Skeletal muscle satellite cell (primary cell): ENCODE results near the gene RPH3AL.

ENCODE experiments used
- H3K27me3 ChIP-seq: 2 replicates; pipeline ENCODE4 v1.7.0; 2013; ENCODE audit warnings: low read length; ENCODE audit not compliant: control insufficient read depth, insufficient read depth
- H3K36me3 ChIP-seq: 2 replicates; pipeline ENCODE4 v1.7.0; 2013; ENCODE audit warnings: mild to moderate bottlenecking, control low read depth, low read length; ENCODE audit not compliant: insufficient read depth
- H3K4me1 ChIP-seq: 2 replicates; pipeline ENCODE4 v1.7.0; 2013; ENCODE audit warnings: low read length; ENCODE audit not compliant: control insufficient read depth, insufficient read depth
- H3K4me2 ChIP-seq: 2 replicates; pipeline ENCODE4 v1.7.0; 2013; ENCODE audit warnings: mild to moderate bottlenecking, low read length
- H3K4me3 ChIP-seq: 2 replicates; pipeline ENCODE4 v1.7.0; 2013; ENCODE audit warnings: low read length
- H3K9ac ChIP-seq: 2 replicates; pipeline ENCODE4 v1.7.0; 2013; ENCODE audit warnings: mild to moderate bottlenecking, low read depth, low read length, moderate library complexity
- H3K9me3 ChIP-seq: replicated peaks from 2 replicates; pipeline ENCODE4 v1.7.0; 2013; ENCODE audit warnings: mild to moderate bottlenecking, control low read depth, low read length

RPH3AL gene

GRCh38 chr17:165939-166338 lies 186.7 kb downstream of the RPH3AL start:
- Histone ChIP-seq H3K27me3 (peaks cover 15% of the 10 kb centered on the region), H3K4me3 (no peak overlapping the region), H3K9ac (no peak overlapping the region), H3K36me3 (no peaks in the 10 kb centered on the region), H3K4me1 (no peaks in the 10 kb centered on the region), H3K9me3 (no peaks in the 10 kb centered on the region), H3K4me2 (no peak overlapping the region)

- H3K4me2 ChIP-seq: no peak overlapping the region
- H3K4me3 ChIP-seq: no peak overlapping the region
- H3K9ac ChIP-seq: no peak overlapping the region
- H3K27me3 ChIP-seq: peaks cover 17% of the 10 kb centered on the region
- no peaks in the 10 kb centered on the region for H3K36me3 ChIP-seq
- no peaks in the 10 kb centered on the region for H3K9me3 ChIP-seq
- H3K4me1 ChIP-seq: no peaks in the 10 kb centered on the region
Observed at GRCh38 chr17:164303-165235, 188.0 kb downstream of the RPH3AL start.

- Histone ChIP-seq H3K9ac (no peak overlapping the region), H3K27me3 (peaks cover 10% of the 10 kb centered on the region), H3K4me3 (no peak overlapping the region)
Observed at GRCh38 chr17:163514-164098, 189.0 kb downstream of the RPH3AL start.

GRCh38 chr17:162689-163088 lies 189.9 kb downstream of the RPH3AL start:
- no peak overlapping the region for H3K4me2 ChIP-seq
- peaks cover 18% of the 10 kb centered on the region for H3K27me3 ChIP-seq
- no peaks in the 10 kb centered on the region for H3K9me3 ChIP-seq
- no peak overlapping the region for H3K4me3 ChIP-seq
- H3K9ac ChIP-seq: no peak overlapping the region
- H3K36me3 ChIP-seq: no peaks in the 10 kb centered on the region
- H3K4me1 ChIP-seq: no peaks in the 10 kb centered on the region

More at GRCh38 chr17:163514-164098, 189.0 kb downstream of the RPH3AL start:
- Histone ChIP-seq H3K9me3 (no peaks in the 10 kb centered on the region), H3K4me1 (no peaks in the 10 kb centered on the region), H3K36me3 (no peaks in the 10 kb centered on the region), H3K4me2 (no peak overlapping the region)
